IMR-90 (cell line): ENCODE results near the gene TSC1. TPM values are rescaled to one million over a fixed set of nuclear protein-coding genes. Genes with fewer than 3 reads are reported as not detected.

Experiments
- ATAC-seq: fragments of 200-7000 bp; cut with Tn5 transposase; 2 replicates; pipeline ENCODE4 v1.9.1; 2020; ENCODE audit warnings: low read depth, mild to moderate bottlenecking, moderate library complexity
- BruUV-seq: library from RNA; stranded (reverse); fragments of 400-500 nt; replicated peaks from 2 replicates; lab custom pipeline; 2021; lab: Mats Ljungman, UMichigan
- CTCF ChIA-PET: fragments of 300-600 bp; formaldehyde crosslinking; extraction: SDS; loops from one replicate; lab custom pipeline; 2021; ENCODE audit warnings: antibody characterized with exemption; lab: Yijun Ruan, JAX
- POLR2A ChIA-PET: fragments of 300-600 bp; sonication (Branson Sonifier 250); formaldehyde crosslinking; loops from one replicate; lab custom pipeline; 2022; ENCODE audit warnings: antibody characterized with exemption; ENCODE audit not compliant: unreplicated experiment; lab: Charles Lee
- DNase-seq: peaks from one replicate; pipeline ENCODE4 v3.0.0; 2013
- H2AFZ ChIP-seq: replicated peaks from 2 replicates; pipeline ENCODE3; 2013; ENCODE audit warnings: low read length, mild to moderate bottlenecking; ENCODE audit not compliant: poor library complexity
- H2AK5ac ChIP-seq: 2 replicates; pipeline ENCODE4 v1.6.1; 2013; ENCODE audit warnings: low read depth, low read length, inconsistent platforms
- H2AK9ac ChIP-seq: replicated peaks from 2 replicates; pipeline ENCODE3; 2013; ENCODE audit warnings: mild to moderate bottlenecking, low read depth, low read length, moderate library complexity; ENCODE audit not compliant: poor library complexity
- H2BK120ac ChIP-seq: 2 replicates; pipeline ENCODE4 v1.6.1; 2013; ENCODE audit warnings: low read depth, low read length, inconsistent platforms
- H2BK15ac ChIP-seq: 3 replicates; pipeline ENCODE4 v1.6.1; 2013; ENCODE audit warnings: low read depth, low read length, inconsistent platforms
- H2BK20ac ChIP-seq: 2 replicates; pipeline ENCODE4 v1.6.1; 2013; ENCODE audit warnings: low read depth, mild to moderate bottlenecking, inconsistent platforms, low read length, moderate library complexity
- H2BK5ac ChIP-seq: 2 replicates; pipeline ENCODE4 v1.6.1; 2013; ENCODE audit warnings: mild to moderate bottlenecking, low read depth, low read length, inconsistent platforms; ENCODE audit not compliant: poor library complexity, severe bottlenecking
- H3K14ac ChIP-seq: replicated peaks from 2 replicates; pipeline ENCODE4 v1.6.1; 2013; ENCODE audit warnings: low read depth, low read length, inconsistent platforms
- H3K18ac ChIP-seq: 2 replicates; pipeline ENCODE4 v1.6.1; 2013; ENCODE audit warnings: low read depth, low read length, control low read depth
- H3K23ac ChIP-seq: 2 replicates; pipeline ENCODE4 v1.6.1; 2013; ENCODE audit warnings: low read depth, low read length, inconsistent platforms
- H3K27ac ChIP-seq: 2 replicates; pipeline ENCODE4 v1.5.1; 2013; ENCODE audit warnings: mild to moderate bottlenecking, control low read depth, low read length; ENCODE audit not compliant: insufficient read depth
- H3K27me3 ChIP-seq: 2 replicates; pipeline ENCODE4 v1.6.1; 2013; ENCODE audit warnings: low read length; ENCODE audit not compliant: control insufficient read depth, insufficient read depth
- H3K36me3 ChIP-seq: 2 replicates; pipeline ENCODE4 v1.6.1; 2013; ENCODE audit warnings: low read length, mixed read lengths; ENCODE audit not compliant: control insufficient read depth, insufficient read depth
- H3K4ac ChIP-seq: 2 replicates; pipeline ENCODE4 v1.6.1; 2013; ENCODE audit warnings: low read depth, low read length, inconsistent platforms
- H3K4me1 ChIP-seq: 2 replicates; pipeline ENCODE4 v1.6.1; 2013; ENCODE audit warnings: low read length, mixed read lengths; ENCODE audit not compliant: control insufficient read depth, insufficient read depth
- H3K4me2 ChIP-seq: 2 replicates; pipeline ENCODE4 v1.6.1; 2013; ENCODE audit warnings: low read depth, mild to moderate bottlenecking, control low read depth, low read length, moderate library complexity
- H3K4me3 ChIP-seq: 2 replicates; pipeline ENCODE4 v1.5.1; 2013; ENCODE audit warnings: low read depth, mild to moderate bottlenecking, control low read depth, low read length, moderate library complexity; ENCODE audit not compliant: insufficient read depth
- H3K56ac ChIP-seq: 2 replicates; pipeline ENCODE4 v1.6.1; 2013; ENCODE audit warnings: low read length, inconsistent platforms; ENCODE audit not compliant: insufficient read depth; ENCODE audit errors: extremely low read depth
- H3K79me1 ChIP-seq, 2 experiments: 2 replicates each; pipeline ENCODE4 v1.6.1; 2013; ENCODE audit warnings: low read length in 2 of 2, inconsistent platforms in 1 of 2, low read depth in 1 of 2
- H3K9ac ChIP-seq: 2 replicates; pipeline ENCODE4 v1.6.1; 2013; ENCODE audit warnings: low read depth, low read length, control low read depth
- H3K9me1 ChIP-seq: 2 replicates; pipeline ENCODE4 v1.6.1; 2013; ENCODE audit warnings: low read length, inconsistent platforms; ENCODE audit not compliant: insufficient read depth
- H3K9me3 ChIP-seq: 2 replicates; pipeline ENCODE4 v1.6.1; 2013; ENCODE audit warnings: low read length; ENCODE audit not compliant: control insufficient read depth, insufficient read depth
- H4K20me1 ChIP-seq: 2 replicates; pipeline ENCODE4 v1.6.1; 2013; ENCODE audit warnings: low read length, inconsistent platforms; ENCODE audit not compliant: insufficient read depth
- H4K5ac ChIP-seq: 2 replicates; pipeline ENCODE4 v1.6.1; 2013; ENCODE audit warnings: mild to moderate bottlenecking, low read depth, low read length, control low read depth
- H4K8ac ChIP-seq, 2 experiments: 2 replicates each; pipeline ENCODE4 v1.6.1; 2013; ENCODE audit warnings: low read depth in 2 of 2, low read length in 2 of 2, control low read depth in 1 of 2, inconsistent platforms in 1 of 2
- H4K91ac ChIP-seq: 2 replicates; pipeline ENCODE4 v1.6.1; 2013; ENCODE audit warnings: low read depth, low read length, inconsistent platforms; ENCODE audit not compliant: insufficient read depth
- BHLHE40 ChIP-seq: fragments of 150-350 bp; IDR thresholded peaks from 2 replicates; pipeline ENCODE4 v1.6.1; 2016; ENCODE audit warnings: mild to moderate bottlenecking, low read depth, low read length
- CEBPB ChIP-seq: IDR thresholded peaks from 2 replicates; pipeline ENCODE4 v1.6.1; 2012; ENCODE audit warnings: low read depth, low read length, improper control_type of control experiment
- CHD1 ChIP-seq: IDR thresholded peaks from 2 replicates; pipeline ENCODE4 v1.6.1; 2012; ENCODE audit warnings: low read depth, low read length, improper control_type of control experiment
- FOS ChIP-seq: fragments of 150-350 bp; IDR thresholded peaks from 2 replicates; pipeline ENCODE4 v1.6.1; 2016; ENCODE audit warnings: low read depth, low read length
- MAFK ChIP-seq: IDR thresholded peaks from 2 replicates; pipeline ENCODE4 v1.6.1; 2012; ENCODE audit warnings: low read depth, low read length, improper control_type of control experiment
- NFE2L2 ChIP-seq: fragments of 150-350 bp; IDR thresholded peaks from 2 replicates; pipeline ENCODE4 v1.6.1; 2016; ENCODE audit warnings: low read depth, mild to moderate bottlenecking, low read length
- POLR2A ChIP-seq: IDR thresholded peaks from 2 replicates; pipeline ENCODE4 v1.6.1; 2012; ENCODE audit warnings: mild to moderate bottlenecking, low read depth, low read length
- RAD21 ChIP-seq: IDR thresholded peaks from 2 replicates; pipeline ENCODE4 v1.6.1; 2012; ENCODE audit warnings: low read length, improper control_type of control experiment
- RFX5 ChIP-seq: IDR thresholded peaks from 2 replicates; pipeline ENCODE4 v1.8.0; 2012; ENCODE audit warnings: low read depth, mild to moderate bottlenecking, low read length, moderate library complexity
- SMC3 ChIP-seq: fragments of 150-350 bp; IDR thresholded peaks from 2 replicates; pipeline ENCODE4 v1.6.1; 2016; ENCODE audit warnings: low read depth, mild to moderate bottlenecking, antibody characterized with exemption, low read length, moderate library complexity
- WGBS, 2 experiments: methylation state at CpG; one replicate each; pipeline versions ENCODE4 v1.1.5 to v1.1.7; 2013; ENCODE audit warnings: missing lambda C conversion rate in 2 of 2; ENCODE audit not compliant: insufficient read length in 1 of 2; ENCODE audit errors: extremely low coverage in 2 of 2; 5-methylcytosine and 5-hydroxymethylcytosine counted together
- dilution Hi-C: fragments of 300-500 bp; cut with HindIII; formaldehyde crosslinking; loops from one replicate; pipeline ENCODE4 v1.14.3; 2018; ENCODE audit warnings: low sequenced_read_pairs; ENCODE audit not compliant: unreplicated experiment
- in situ Hi-C: fragments of 300-500 bp; cut with MboI; formaldehyde crosslinking; loops from 3 replicates; pipeline ENCODE4 v1.14.3; 2019; ENCODE audit warnings: low sequenced_read_pairs, inconsistent platforms, mixed read lengths
- intact Hi-C: fragments of 100-400 bp; cut with micrococcal nuclease; formaldehyde crosslinking; loops from 2 replicates; pipeline ENCODE4 v1.10.0; 2022
- polyA plus RNA-seq, 3 experiments: library from polyadenylated mRNA; depleted of rRNA; stranded (reverse); fragments of >200 nt; gene quantifications; 2 replicates each; pipeline ENCODE4 v1.2.3, GENCODE V29; 2012; ENCODE audit warnings: low replicate concordance in 1 of 3
- total RNA-seq: library from RNA; depleted of rRNA; stranded (reverse); fragments of >200 nt; gene quantifications from 2 replicates; pipeline ENCODE4 v1.2.3, GENCODE V29; 2012
- TF ChIP-seq, protein P1 (sequence below): fragments of 150-350 bp; IDR thresholded peaks from 2 replicates; pipeline ENCODE4 v1.6.1; 2016; ENCODE audit warnings: low read depth, mild to moderate bottlenecking, low read length, moderate library complexity, borderline replicate concordance
- TF ChIP-seq, protein P2 (sequence below): conservative IDR thresholded peaks from 2 replicates; pipeline ENCODE4 v1.5.1; 2012; ENCODE audit warnings: mild to moderate bottlenecking, low read depth, low read length, improper control_type of control experiment

TSC1 gene
- total and polyA plus RNA-seq, 2 of the 4 experiments (the other 2 are of a cell fraction) = 25.7 to 56.3 TPM

DNA sequence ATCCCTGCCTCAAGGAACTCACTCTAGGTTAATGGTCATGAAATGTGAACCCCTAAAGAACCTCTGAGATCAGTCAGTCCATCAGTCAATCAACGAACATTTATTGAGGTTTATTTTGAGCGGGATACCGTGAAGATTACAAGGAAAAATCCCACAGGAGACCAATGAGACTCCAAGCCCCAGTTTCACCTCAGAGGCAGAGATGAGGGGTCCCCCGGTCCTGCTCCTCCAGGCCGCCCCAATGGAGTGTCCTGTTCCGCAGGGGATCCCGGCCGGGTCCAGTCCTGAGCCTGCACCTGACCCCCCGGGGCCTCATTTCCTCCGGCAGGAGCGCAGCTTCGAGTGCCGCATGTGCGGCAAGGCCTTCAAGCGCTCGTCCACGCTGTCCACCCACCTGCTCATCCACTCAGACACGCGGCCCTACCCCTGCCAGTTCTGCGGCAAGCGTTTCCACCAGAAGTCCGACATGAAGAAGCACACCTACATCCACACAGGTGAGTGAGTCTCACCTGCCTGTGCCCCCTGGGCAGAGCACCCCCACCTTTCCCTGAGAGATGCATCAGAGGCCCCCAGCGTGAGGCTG lies 45.1 kb upstream of the TSC1 start:
- H4K8ac ChIP-seq = no peak overlapping the region
- no peak overlapping the region for H3K4me3 ChIP-seq
- H4K5ac ChIP-seq = no peak overlapping the region
- H2BK20ac ChIP-seq = no peak overlapping the region
- CTCF ChIA-PET = no interaction called here
- 83% methylated on average over 7 of the region's 23 CpGs; no CpG with 5 or more reads in 1 of the 2 experiments for WGBS, 2 experiments
- no peak overlapping the region for H2BK15ac ChIP-seq
- H2BK5ac ChIP-seq = no peak overlapping the region
- no peak overlapping the region for H3K9ac ChIP-seq
- no peaks in the 10 kb centered on the region for H3K4me1 ChIP-seq
- H3K18ac ChIP-seq = no peak overlapping the region
- no peak overlapping the region for H3K4ac ChIP-seq
- no peaks in the 10 kb centered on the region for H3K9me1 ChIP-seq
- H2AK5ac ChIP-seq = no peak overlapping the region
- no peak for DNase-seq
- H3K14ac ChIP-seq = no peak overlapping the region
- dilution Hi-C loops (no loop called here), intact Hi-C loops (no loop called here), in situ Hi-C loops (no loop called here)
- TF ChIP-seq CHD1 (no peak), BHLHE40 (no peak), SMC3 (no peak), FOS (no peak), POLR2A (no peak), CEBPB (no peak), RFX5 (no peak), NFE2L2 (no peak), MAFK (no peak), RAD21 (no peak)
- TF ChIP-seq, protein P1, sequence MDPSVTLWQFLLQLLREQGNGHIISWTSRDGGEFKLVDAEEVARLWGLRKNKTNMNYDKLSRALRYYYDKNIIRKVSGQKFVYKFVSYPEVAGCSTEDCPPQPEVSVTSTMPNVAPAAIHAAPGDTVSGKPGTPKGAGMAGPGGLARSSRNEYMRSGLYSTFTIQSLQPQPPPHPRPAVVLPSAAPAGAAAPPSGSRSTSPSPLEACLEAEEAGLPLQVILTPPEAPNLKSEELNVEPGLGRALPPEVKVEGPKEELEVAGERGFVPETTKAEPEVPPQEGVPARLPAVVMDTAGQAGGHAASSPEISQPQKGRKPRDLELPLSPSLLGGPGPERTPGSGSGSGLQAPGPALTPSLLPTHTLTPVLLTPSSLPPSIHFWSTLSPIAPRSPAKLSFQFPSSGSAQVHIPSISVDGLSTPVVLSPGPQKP = no peak
- TF ChIP-seq, protein P2, sequence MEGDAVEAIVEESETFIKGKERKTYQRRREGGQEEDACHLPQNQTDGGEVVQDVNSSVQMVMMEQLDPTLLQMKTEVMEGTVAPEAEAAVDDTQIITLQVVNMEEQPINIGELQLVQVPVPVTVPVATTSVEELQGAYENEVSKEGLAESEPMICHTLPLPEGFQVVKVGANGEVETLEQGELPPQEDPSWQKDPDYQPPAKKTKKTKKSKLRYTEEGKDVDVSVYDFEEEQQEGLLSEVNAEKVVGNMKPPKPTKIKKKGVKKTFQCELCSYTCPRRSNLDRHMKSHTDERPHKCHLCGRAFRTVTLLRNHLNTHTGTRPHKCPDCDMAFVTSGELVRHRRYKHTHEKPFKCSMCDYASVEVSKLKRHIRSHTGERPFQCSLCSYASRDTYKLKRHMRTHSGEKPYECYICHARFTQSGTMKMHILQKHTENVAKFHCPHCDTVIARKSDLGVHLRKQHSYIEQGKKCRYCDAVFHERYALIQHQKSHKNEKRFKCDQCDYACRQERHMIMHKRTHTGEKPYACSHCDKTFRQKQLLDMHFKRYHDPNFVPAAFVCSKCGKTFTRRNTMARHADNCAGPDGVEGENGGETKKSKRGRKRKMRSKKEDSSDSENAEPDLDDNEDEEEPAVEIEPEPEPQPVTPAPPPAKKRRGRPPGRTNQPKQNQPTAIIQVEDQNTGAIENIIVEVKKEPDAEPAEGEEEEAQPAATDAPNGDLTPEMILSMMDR = no peak
- H3K4me2 ChIP-seq = no peak overlapping the region
- no peaks in the 10 kb centered on the region for H3K79me1 ChIP-seq
- POLR2A ChIA-PET = no interaction called here
- H3K56ac ChIP-seq = no peak overlapping the region
- H2AK9ac ChIP-seq = no peak overlapping the region
- BruUV-seq = no TSS peak
- H3K9me3 ChIP-seq = no peaks in the 10 kb centered on the region
- H3K36me3 ChIP-seq = no peaks in the 10 kb centered on the region
- H2BK120ac ChIP-seq = no peak overlapping the region
- H3K23ac ChIP-seq = no peak overlapping the region
- peak overlapping the region; percentile 10 for H2AFZ ChIP-seq
- H4K91ac ChIP-seq = no peak overlapping the region
- H4K20me1 ChIP-seq = no peaks in the 10 kb centered on the region
- ATAC-seq = no peak
- H3K27ac ChIP-seq = no peak overlapping the region
- peaks cover 67% of the 10 kb centered on the region for H3K27me3 ChIP-seq
